Skeletal muscle satellite cell (primary cell): ENCODE measurements around the gene DHRS7B. TPM values are rescaled to one million over a fixed set of nuclear protein-coding genes. Genes with fewer than 3 reads are reported as not detected.
A peak's percentile ranks its signal among the peaks of the same experiment; 100 is the strongest.
"Not testable (repeated sequence)": the region's sequence is repeated elsewhere in the genome, so short reads cannot be mapped to it uniquely, and the experiment has no call there.

Source experiments
- H3K27me3 ChIP-seq: 2 replicates; pipeline ENCODE4 v1.7.0; 2013; ENCODE audit warnings: low read length; ENCODE audit not compliant: control insufficient read depth, insufficient read depth
- H3K36me3 ChIP-seq: 2 replicates; pipeline ENCODE4 v1.7.0; 2013; ENCODE audit warnings: mild to moderate bottlenecking, control low read depth, low read length; ENCODE audit not compliant: insufficient read depth
- H3K4me1 ChIP-seq: 2 replicates; pipeline ENCODE4 v1.7.0; 2013; ENCODE audit warnings: low read length; ENCODE audit not compliant: control insufficient read depth, insufficient read depth
- H3K4me2 ChIP-seq: 2 replicates; pipeline ENCODE4 v1.7.0; 2013; ENCODE audit warnings: mild to moderate bottlenecking, low read length
- H3K4me3 ChIP-seq: 2 replicates; pipeline ENCODE4 v1.7.0; 2013; ENCODE audit warnings: low read length
- H3K9ac ChIP-seq: 2 replicates; pipeline ENCODE4 v1.7.0; 2013; ENCODE audit warnings: mild to moderate bottlenecking, low read depth, low read length, moderate library complexity
- H3K9me3 ChIP-seq: replicated peaks from 2 replicates; pipeline ENCODE4 v1.7.0; 2013; ENCODE audit warnings: mild to moderate bottlenecking, control low read depth, low read length
- total RNA-seq: library from RNA; depleted of rRNA; stranded (reverse); fragments of >200 nt; gene quantifications from 2 replicates; pipeline ENCODE4 v1.2.3, GENCODE V29; 2012; rRNA removed

DHRS7B gene
- 17.2 and 21.2 TPM in 2 replicates for total RNA-seq

- H3K27me3 ChIP-seq, result no peaks in the 10 kb centered on the region
- peaks cover 12% of the 10 kb centered on the region for H3K4me1 ChIP-seq
- H3K4me3 ChIP-seq, result peak within 1 kb of the TSS; percentile 84
- H3K9ac ChIP-seq, result peak within 1 kb of the TSS; percentile 85
- H3K36me3 ChIP-seq, result no peaks in the 10 kb centered on the region
- H3K9me3 ChIP-seq, result no peaks in the 10 kb centered on the region
- peak within 1 kb of the TSS; percentile 86 for H3K4me2 ChIP-seq
Measured at GRCh38 chr17:21126645-21127508, at the start of gene DHRS7B. Gene DHRS7B, plus strand, starts transcription at chr17:21126964. Its CDS starts 8 bp downstream, at chr17:21126972.

GRCh38 chr17:21077281-21077680 is 49.5 kb upstream of the DHRS7B start:
- H3K36me3 ChIP-seq, result no peaks in the 10 kb centered on the region
- H3K4me1 ChIP-seq, result peaks cover 20% of the 10 kb centered on the region
- no peaks in the 10 kb centered on the region for H3K27me3 ChIP-seq
- no peak overlapping the region for H3K9ac ChIP-seq
- no peak overlapping the region for H3K4me2 ChIP-seq
- no peaks in the 10 kb centered on the region for H3K9me3 ChIP-seq
- H3K4me3 ChIP-seq, result no peak overlapping the region

GRCh38 chr17:21078016-21078780 is 48.6 kb upstream of the DHRS7B start:
- Histone ChIP-seq H3K4me3 (no peak overlapping the region), H3K36me3 (no peaks in the 10 kb centered on the region), H3K27me3 (no peaks in the 10 kb centered on the region), H3K4me2 (no peak overlapping the region), H3K9me3 (no peaks in the 10 kb centered on the region), H3K9ac (no peak overlapping the region), H3K4me1 (peaks cover 20% of the 10 kb centered on the region)

GRCh38 chr17:21079196-21079595 is 47.6 kb upstream of the DHRS7B start:
- no peaks in the 10 kb centered on the region for H3K9me3 ChIP-seq
- no peaks in the 10 kb centered on the region for H3K36me3 ChIP-seq
- H3K27me3 ChIP-seq, result no peaks in the 10 kb centered on the region
- no peak overlapping the region for H3K4me3 ChIP-seq
- H3K4me2 ChIP-seq, result no peak overlapping the region
- H3K9ac ChIP-seq, result no peak overlapping the region
- H3K4me1 ChIP-seq, result peaks cover 20% of the 10 kb centered on the region

GRCh38 chr17:21082001-21082436 is 44.7 kb upstream of the DHRS7B start:
- H3K4me3 ChIP-seq, result no peak overlapping the region
- no peaks in the 10 kb centered on the region for H3K9me3 ChIP-seq
- no peaks in the 10 kb centered on the region for H3K36me3 ChIP-seq
- H3K4me2 ChIP-seq, result no peak overlapping the region
- peaks cover 6% of the 10 kb centered on the region for H3K4me1 ChIP-seq
- H3K27me3 ChIP-seq, result no peaks in the 10 kb centered on the region
- no peak overlapping the region for H3K9ac ChIP-seq

GRCh38 chr17:21085280-21085679 is 41.5 kb upstream of the DHRS7B start:
- H3K4me2 ChIP-seq, H3K4me1 ChIP-seq, H3K9me3 ChIP-seq, H3K9ac ChIP-seq, H3K4me3 ChIP-seq, H3K36me3 ChIP-seq, H3K27me3 ChIP-seq: not testable (repeated sequence)

GRCh38 chr17:21085707-21086106 is 41.1 kb upstream of the DHRS7B start:
- Histone ChIP-seq H3K9ac (no peak overlapping the region), H3K4me2 (no peak overlapping the region), H3K4me1 (peaks cover 8% of the 10 kb centered on the region), H3K27me3 (no peaks in the 10 kb centered on the region), H3K9me3 (no peaks in the 10 kb centered on the region), H3K4me3 (no peak overlapping the region), H3K36me3 (no peaks in the 10 kb centered on the region)

GRCh38 chr17:21089145-21089544 is 37.6 kb upstream of the DHRS7B start:
- Histone ChIP-seq H3K27me3 (no peaks in the 10 kb centered on the region), H3K9ac (no peak overlapping the region), H3K9me3 (no peaks in the 10 kb centered on the region), H3K4me1 (peaks cover 8% of the 10 kb centered on the region), H3K4me3 (no peak overlapping the region), H3K36me3 (no peaks in the 10 kb centered on the region), H3K4me2 (peak overlapping the region; percentile 18)

GRCh38 chr17:21089933-21090901 is 36.5 kb upstream of the DHRS7B start:
- Histone ChIP-seq H3K9ac (no peak overlapping the region), H3K27me3 (no peaks in the 10 kb centered on the region)

GRCh38 chr17:21090902-21091618 is 35.7 kb upstream of the DHRS7B start:
- Histone ChIP-seq H3K4me3 (no peak overlapping the region), H3K9me3 (no peaks in the 10 kb centered on the region), H3K27me3 (no peaks in the 10 kb centered on the region), H3K4me1 (peaks cover 8% of the 10 kb centered on the region), H3K9ac (no peak overlapping the region), H3K36me3 (no peaks in the 10 kb centered on the region), H3K4me2 (no peak overlapping the region)

More at GRCh38 chr17:21089933-21090901, 36.5 kb upstream of the DHRS7B start:
- no peak overlapping the region for H3K4me3 ChIP-seq
- no peaks in the 10 kb centered on the region for H3K36me3 ChIP-seq
- no peak overlapping the region for H3K4me2 ChIP-seq
- H3K9me3 ChIP-seq, result no peaks in the 10 kb centered on the region
- H3K4me1 ChIP-seq, result peaks cover 8% of the 10 kb centered on the region
